NK-92 treated with Interleukin-12 subunit alpha and Interleukin-12 subunit beta, amount 100 ng/mL, for 24 hours (cell line): ENCODE data around the gene TMEM259.
A peak's percentile ranks its signal among the peaks of the same experiment; 100 is the strongest.

Source experiments
- DNase-seq: peaks from one replicate; lab custom pipeline; 2025; lab: John Stamatoyannopoulos, UW

TMEM259 gene

GRCh38 chr19:986083-986482 lies 34.8 kb downstream of the TMEM259 start:
- no peak for DNase-seq

GRCh38 chr19:984165-984967 lies 36.6 kb downstream of the TMEM259 start, which contains the start of gene WDR18:
TSS of gene WDR18 (plus strand) at chr19:984345. CDS start at chr19:984354, 9 bp downstream.
- peak; percentile 86 for DNase-seq

DNA sequence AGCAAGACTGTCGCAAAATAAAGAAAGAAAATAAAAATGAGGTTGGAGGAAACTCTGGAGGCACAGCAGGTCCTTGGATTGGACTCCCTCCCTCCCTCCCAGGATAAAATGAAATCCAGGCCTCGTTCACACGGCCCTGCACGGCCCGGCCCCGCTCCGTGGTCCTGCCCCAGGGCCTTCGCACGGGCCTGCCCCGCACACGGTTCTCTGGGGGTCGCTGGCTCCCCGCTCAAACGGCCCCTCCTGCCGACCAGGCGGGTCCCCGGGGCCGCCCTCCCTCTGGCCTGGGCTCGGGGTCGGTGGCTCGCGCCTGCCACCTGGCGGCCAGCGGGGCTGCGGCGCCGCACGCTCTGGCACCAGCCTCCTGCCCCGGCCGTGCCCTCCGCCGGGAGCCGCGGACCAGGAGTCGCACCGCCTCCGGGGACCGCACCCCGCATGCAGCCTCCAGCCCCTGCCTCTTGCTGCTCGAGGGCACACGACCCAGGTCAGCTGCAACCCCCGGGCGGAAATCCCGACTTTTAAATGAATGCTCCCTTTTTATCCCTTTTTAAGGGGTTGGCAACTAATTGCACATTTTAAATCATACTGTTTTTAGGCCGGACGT lies 38.3 kb downstream of the TMEM259 start:
- peak; percentile 59 for DNase-seq

- no peak for DNase-seq
These were observed 40.6 kb downstream of the TMEM259 start for GRCh38 chr19:980133-980998.

DNA sequence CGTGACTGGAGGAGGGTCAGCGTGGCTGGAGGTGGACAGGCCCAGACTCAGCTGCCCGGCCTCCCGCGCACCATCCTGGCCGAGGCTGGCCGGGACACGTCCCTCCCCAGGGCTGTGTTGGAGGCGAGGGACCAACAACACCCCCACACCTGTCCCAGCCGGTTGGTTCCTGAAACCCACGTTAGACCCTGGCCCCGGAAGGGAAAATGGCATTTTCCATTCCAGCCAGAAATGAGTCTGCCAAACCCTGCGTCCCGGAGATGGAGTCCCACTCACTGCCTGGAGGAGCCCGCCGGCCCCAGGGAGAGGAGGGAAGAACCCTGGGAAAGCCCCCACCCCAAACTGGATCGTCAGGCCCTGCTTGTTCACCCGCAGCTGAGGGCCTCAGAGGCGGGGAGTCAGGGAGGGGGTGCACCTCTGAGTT lies 41.6 kb downstream of the TMEM259 start:
- DNase-seq, result no peak

DNA sequence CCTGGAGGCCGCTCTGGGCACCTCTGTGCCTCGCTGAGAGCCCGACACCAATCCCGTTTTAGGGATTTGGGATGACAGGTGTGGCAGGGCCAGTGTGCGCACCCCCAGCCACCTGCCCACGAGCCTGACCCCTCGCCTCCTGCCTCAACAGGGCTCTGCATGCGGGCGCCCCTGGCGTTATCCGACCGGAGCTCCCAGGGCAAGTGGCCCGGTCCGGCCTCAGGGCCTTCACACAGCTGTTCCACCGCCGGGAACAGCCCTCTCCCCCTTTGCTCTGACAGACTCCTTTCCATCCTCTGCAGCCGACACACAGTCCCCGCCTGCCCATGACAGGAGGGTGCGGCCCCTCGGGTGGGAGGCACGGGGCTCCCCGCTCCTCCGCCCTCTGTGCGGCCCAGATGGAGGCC lies 43.9 kb downstream of the TMEM259 start:
- DNase-seq, result no peak

DNA sequence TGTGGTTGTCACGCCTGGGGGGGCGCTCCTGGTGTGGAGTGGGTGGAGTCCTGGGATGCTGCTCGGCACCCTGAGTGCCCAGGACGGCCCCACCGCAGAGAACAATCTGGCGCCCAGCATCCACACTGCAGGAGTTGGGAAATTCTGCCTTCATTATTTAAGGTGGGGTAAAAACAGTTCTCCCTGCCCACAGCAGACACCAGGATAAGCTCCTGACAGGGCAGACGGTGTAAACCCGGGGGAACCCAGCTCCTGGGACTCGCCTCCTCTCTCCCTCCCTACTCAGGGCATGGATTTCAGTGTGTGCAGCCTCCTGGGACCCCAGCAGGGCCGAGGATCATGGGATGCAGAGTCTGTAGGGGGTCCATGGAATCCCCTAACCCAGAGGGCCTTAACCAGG lies 44.4 kb downstream of the TMEM259 start:
- no peak for DNase-seq

DNA sequence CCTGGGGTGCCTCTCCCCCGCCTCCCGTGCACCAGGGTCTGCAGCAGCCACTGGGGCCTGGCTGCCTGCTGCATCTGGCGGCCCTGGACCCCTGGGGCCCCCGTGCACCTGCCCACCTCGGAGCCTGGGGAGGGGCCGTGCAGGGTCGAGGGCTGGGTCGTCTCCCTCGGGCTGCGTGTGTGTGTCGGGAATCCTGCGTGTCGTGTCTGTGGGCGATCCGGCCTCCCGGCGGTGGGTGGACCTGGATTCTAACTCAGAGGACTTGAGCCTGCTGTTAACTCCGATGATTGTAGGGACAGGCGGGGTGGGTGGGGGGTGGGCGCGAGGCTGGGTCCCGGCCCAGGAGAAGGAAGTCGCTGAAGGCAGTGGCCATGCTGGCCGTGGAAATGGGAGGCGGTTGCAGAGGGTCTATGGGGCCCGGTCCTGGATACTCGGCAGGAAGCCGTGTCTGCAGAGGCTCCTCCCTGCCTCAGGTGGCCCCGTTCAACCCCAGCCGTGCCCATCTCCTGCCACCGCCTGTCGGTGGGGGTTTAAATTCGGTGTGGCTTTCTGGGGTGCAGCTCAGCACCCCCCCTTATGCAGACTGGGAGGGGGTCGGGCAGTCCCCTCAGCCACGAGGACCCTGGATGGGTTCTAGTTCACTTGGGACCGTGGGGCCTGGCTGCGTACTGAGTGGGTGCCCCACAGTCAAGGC lies 46.2 kb downstream of the TMEM259 start:
- DNase-seq, result no peak

GRCh38 chr19:973726-974563 lies 47.0 kb downstream of the TMEM259 start:
- no peak for DNase-seq

DNA sequence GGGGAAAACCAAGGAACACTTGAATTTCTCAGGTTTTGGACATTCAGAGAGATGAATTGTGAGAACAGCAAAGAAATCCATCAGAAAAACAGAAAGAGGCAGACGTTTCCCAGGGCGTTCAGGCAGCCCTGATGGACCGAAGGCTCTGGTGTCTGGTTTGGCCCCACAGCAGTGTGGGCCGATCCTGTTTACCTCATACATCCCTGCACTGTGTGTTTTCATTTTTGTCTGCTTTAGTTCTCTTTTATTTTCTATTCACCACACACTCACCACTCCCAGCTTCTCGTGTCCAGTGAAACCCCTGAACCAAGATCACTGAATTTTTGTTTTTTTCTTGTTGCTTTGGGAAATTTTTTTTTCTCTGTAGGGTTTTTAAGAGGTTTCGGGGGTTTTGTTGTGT lies 48.6 kb downstream of the TMEM259 start:
- no peak for DNase-seq

- DNase-seq, result no peak
These were observed 49.1 kb downstream of the TMEM259 start for GRCh38 chr19:971795-972194.

- no peak for DNase-seq
These were observed 50.2 kb downstream of the TMEM259 start for GRCh38 chr19:970695-971094.

DNA sequence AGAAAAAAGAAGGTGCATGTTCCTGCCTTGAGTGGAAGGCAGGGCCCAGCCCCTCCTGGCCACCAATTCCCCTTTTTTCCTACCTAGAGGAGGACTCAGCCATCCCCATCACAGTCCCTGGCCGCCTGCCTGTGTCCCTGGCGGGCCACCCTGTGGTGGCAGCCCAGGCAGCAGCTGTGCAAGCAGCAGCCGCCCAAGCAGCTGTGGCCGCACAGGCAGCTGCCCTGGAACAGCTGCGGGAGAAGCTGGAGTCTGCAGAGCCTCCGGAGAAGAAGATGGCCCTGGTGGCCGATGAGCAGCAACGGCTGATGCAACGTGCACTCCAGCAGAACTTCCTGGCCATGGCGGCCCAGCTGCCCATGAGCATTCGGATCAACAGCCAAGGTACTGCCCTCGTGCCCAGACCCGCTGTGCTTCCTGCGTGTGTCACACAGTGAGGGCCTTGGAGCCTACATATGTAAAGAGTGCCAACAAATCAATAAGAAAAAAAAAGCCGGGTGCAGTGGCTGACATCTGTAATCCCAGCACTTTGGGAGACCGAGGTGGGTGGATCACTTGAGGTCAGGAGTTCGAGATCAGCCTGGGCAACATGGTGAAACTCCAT lies 54.3 kb downstream of the TMEM259 start:
- DNase-seq, result no peak

- DNase-seq, result no peak
These were observed 55.9 kb downstream of the TMEM259 start for GRCh38 chr19:964761-965694.

DNA sequence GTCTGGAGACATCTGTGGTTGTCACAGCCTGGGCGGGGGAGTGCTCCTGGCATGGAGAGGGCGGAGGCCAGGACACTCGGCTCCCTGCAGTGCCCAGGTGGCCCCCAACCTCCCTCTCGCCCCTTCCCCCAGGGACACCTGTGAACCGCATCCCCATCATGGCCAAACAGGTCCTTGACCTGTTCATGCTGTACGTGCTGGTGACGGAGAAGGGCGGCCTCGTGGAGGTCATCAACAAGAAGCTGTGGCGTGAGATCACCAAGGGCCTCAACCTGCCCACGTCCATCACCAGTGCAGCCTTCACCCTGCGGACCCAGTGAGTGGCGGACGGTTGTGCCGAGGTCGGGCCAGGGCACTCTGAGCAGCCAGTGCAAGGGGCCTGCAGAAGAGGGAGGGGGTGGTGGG lies 56.8 kb downstream of the TMEM259 start:
- DNase-seq, result no peak

DNA sequence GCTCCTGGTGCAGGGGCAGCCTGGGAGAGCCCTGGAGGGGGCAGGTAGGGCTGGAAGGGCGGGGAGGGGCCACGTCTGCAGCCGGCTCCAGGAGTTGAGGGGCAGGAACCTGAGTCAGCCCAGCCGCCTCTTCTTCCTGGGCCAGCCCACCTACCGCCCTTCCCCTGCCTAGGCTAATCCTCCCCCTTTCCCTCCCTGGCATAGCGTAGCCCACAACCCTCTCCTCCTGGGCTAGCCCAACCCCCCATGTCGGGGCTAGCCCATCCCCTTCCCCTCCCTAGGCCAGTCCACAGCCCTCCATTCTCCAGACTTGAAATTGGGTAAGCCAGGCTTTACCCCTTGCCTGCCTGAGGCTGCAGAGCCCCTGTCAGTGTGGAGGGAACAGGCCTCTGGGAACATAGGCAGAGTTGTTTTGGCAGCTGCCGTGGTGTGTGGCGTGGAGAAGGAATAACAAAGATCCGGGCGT lies 57.4 kb downstream of the TMEM259 start:
- no peak for DNase-seq

DNA sequence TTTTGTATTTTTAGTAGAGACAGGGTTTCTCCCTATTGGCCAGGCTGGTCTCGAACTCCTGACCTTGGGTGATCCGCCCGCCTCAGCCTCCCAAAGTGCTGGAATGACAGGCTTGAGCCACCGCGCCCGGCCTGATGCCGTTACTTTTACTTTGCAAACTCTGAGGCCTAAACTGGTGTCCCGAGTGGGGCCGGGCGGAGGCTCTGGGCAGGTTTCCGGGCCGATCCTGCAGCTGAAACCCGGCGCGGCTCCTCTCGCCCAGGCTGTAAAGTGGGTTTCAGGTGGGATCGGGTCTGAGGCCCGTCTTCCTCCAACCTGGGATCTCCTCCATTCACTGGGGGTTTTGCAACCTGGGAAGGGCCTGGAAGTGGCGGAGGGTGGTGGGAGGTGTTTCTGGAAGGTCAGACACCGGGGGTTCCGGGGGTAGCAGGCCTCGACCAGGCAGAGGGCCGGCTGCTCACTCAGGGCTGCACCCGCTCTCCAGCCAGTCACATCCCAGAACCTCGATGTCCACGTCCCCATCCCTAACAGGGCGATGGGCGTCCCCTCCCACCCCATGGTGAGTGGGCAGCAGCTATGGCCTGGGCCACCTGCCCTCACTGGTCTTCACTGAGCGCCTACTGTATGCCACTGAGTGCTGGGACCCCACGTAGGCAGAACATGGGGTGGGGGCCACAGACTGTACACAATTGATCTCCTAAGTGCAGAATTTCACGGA lies 58.1 kb downstream of the TMEM259 start:
- DNase-seq, result no peak

DNA sequence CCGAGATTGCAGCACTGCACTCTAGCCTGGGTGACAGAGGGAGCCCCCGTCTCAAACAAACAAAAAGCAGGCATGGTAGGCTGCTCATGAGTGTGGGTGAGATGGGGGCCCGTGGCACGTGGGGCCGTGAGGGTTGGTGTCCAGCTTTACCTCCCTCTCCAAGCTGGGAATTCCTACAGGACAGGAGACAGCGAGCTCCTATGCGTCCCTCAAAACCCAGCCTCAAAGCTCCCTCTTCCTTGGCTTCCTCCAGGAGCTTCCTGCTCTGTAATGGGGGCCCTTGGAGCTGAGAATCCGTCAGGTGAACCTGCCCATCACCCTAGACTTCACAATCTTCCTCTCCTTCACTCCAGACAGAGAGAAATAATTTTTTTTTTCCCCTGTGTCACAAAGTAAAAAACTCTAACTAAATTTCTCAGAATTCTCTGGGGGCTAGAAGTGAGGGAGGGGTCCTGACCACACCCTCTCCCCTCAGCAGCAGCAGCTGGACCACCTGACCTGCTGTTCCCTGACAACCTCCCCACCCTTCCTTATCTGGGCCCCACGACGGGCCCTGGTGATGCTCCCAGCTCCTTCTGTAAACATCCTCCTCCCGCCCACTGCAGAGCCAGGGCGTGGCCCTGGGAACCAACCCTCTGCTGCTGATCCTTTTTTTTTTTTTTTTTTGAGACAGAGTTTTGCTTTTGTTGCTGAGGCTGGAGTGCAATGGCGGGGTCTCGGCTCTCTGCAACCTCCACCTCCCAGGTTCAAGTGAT lies 58.9 kb downstream of the TMEM259 start:
- DNase-seq, result no peak
